ENCODE measurements around the gene ZNF91.
"Not testable (repeated sequence)": the region's sequence is repeated elsewhere in the genome, so short reads cannot be mapped to it uniquely, and the experiment has no call there.

The ZNF91 gene

GRCh38 chr19:23420824-23421223, 25.6 kb upstream of the ZNF91 start:
- POLR2A ChIA-PET = no interaction called here
- 65% methylated on average over 4 of the region's 5 CpGs for WGBS (ENCODE audit: insufficient coverage)
- Histone ChIP-seq H3K9me3 (ENCODE audit: control extremely low read depth in 1 of 5, control insufficient read depth in 4 of 5, insufficient read depth in 2 of 5, low read depth in 1 of 5, low read length in 4 of 5) (peaks cover 0 to under 1% (median 0%) of the 10 kb centered on the region in 5 experiments), H3K4me1 (ENCODE audit: control extremely low read depth in 1 of 4, control insufficient read depth in 4 of 4, insufficient read depth in 4 of 4, low read length in 3 of 4) (peaks cover 0 to 3% (median under 1%) of the 10 kb centered on the region in 4 experiments), H3K4me3 (ENCODE audit: control insufficient read depth in 1 of 7, extremely low read depth in 1 of 7, insufficient read depth in 4 of 7, low read depth in 2 of 7, low read length in 6 of 7) (no peak overlapping the region), H3K27ac (ENCODE audit: insufficient read depth in 1 of 2, low read depth in 1 of 2, low read length in 2 of 2, poor library complexity in 1 of 2, severe bottlenecking in 2 of 2) (no peak overlapping the region), H3K27me3 (replicated peaks in 2 of 5; ENCODE audit: control insufficient read depth in 4 of 5, insufficient read depth in 5 of 5, low read length in 4 of 5) (peaks cover 0 to 9% (median under 1%) of the 10 kb centered on the region in 5 experiments), H3K36me3 (ENCODE audit: control insufficient read depth in 4 of 4, insufficient read depth in 4 of 4, low read length in 3 of 4) (no peaks in the 10 kb centered on the region)
- no peak for DNase-seq
- CTCF ChIA-PET = no interaction called here

- WGBS (ENCODE audit: insufficient coverage) = 95% methylated on average over 10 of the region's 38 CpGs
- DNase-seq, POLR2A ChIA-PET: not testable (repeated sequence)
Observed at GRCh38 chr19:23419261-23419660, 24.0 kb upstream of the ZNF91 start.

GRCh38 chr19:23415561-23416191, 20.4 kb upstream of the ZNF91 start:
- Histone ChIP-seq H3K4me3 (ENCODE audit: control insufficient read depth in 1 of 7, extremely low read depth in 1 of 7, insufficient read depth in 4 of 7, low read depth in 2 of 7, low read length in 6 of 7) (peak overlapping the region; percentile 30 to 85 (median 69)), H3K9me3 (ENCODE audit: control extremely low read depth in 1 of 5, control insufficient read depth in 4 of 5, insufficient read depth in 2 of 5, low read depth in 1 of 5, low read length in 4 of 5) (no peaks in the 10 kb centered on the region), H3K36me3 (ENCODE audit: control insufficient read depth in 4 of 4, insufficient read depth in 4 of 4, low read length in 3 of 4) (no peaks in the 10 kb centered on the region), H3K4me1 (ENCODE audit: control extremely low read depth in 1 of 4, control insufficient read depth in 4 of 4, insufficient read depth in 4 of 4, low read length in 3 of 4) (peaks cover 0 to 13% (median 3%) of the 10 kb centered on the region in 4 experiments), H3K27ac (ENCODE audit: insufficient read depth in 1 of 2, low read depth in 1 of 2, low read length in 2 of 2, poor library complexity in 1 of 2, severe bottlenecking in 2 of 2) (no peak overlapping the region), H3K27me3 (replicated peaks in 2 of 5; ENCODE audit: control insufficient read depth in 4 of 5, insufficient read depth in 5 of 5, low read length in 4 of 5) (peaks cover 0 to 23% (median 10%) of the 10 kb centered on the region in 5 experiments)
- CTCF ChIA-PET = interaction anchor here (0.6 kb wide), 1 partner anchor 18 kb away, joined by 3 read pairs; no protein-coding TSS in a partner anchor
- POLR2A ChIA-PET = interaction anchor here (0.5 kb wide), 1 partner anchor 959 kb away, joined by 3 read pairs; no protein-coding TSS in a partner anchor
- under 1% methylated on average over 20 of the region's 33 CpGs for WGBS (ENCODE audit: insufficient coverage)
- peak; percentile 29 to 50 (median 38) for DNase-seq

More at GRCh38 chr19:23419261-23419660, 24.0 kb upstream of the ZNF91 start:
- peaks cover 0 to 13% (median 3%) of the 10 kb centered on the region in 4 experiments for H3K4me1 ChIP-seq (ENCODE audit: control extremely low read depth in 1 of 4, control insufficient read depth in 4 of 4, insufficient read depth in 4 of 4, low read length in 3 of 4)
- H3K36me3 ChIP-seq (ENCODE audit: control insufficient read depth in 4 of 4, insufficient read depth in 4 of 4, low read length in 3 of 4); H3K9me3 ChIP-seq (ENCODE audit: control extremely low read depth in 1 of 5, control insufficient read depth in 4 of 5, insufficient read depth in 2 of 5, low read depth in 1 of 5, low read length in 4 of 5); H3K27ac ChIP-seq (ENCODE audit: insufficient read depth in 1 of 2, low read depth in 1 of 2, low read length in 2 of 2, poor library complexity in 1 of 2, severe bottlenecking in 2 of 2); H3K4me3 ChIP-seq (ENCODE audit: control insufficient read depth in 1 of 7, extremely low read depth in 1 of 7, insufficient read depth in 4 of 7, low read depth in 2 of 7, low read length in 6 of 7); CTCF ChIA-PET: not testable (repeated sequence)
- peaks cover 0 to 23% (median 7%) of the 10 kb centered on the region in 5 experiments for H3K27me3 ChIP-seq (replicated peaks in 2 of 5; ENCODE audit: control insufficient read depth in 4 of 5, insufficient read depth in 5 of 5, low read length in 4 of 5)

GRCh38 chr19:23415034-23415433, 19.8 kb upstream of the ZNF91 start:
- CTCF ChIA-PET = no interaction called here
- H3K27me3 ChIP-seq (replicated peaks in 2 of 5; ENCODE audit: control insufficient read depth in 4 of 5, insufficient read depth in 5 of 5, low read length in 4 of 5) = peaks cover 0 to 23% (median 10%) of the 10 kb centered on the region in 5 experiments

GRCh38 chr19:23410155-23410554, 14.9 kb upstream of the ZNF91 start:
- CTCF ChIA-PET = no interaction called here
- POLR2A ChIA-PET = no interaction called here
- H3K4me1 ChIP-seq (ENCODE audit: control extremely low read depth in 1 of 4, control insufficient read depth in 4 of 4, insufficient read depth in 4 of 4, low read length in 3 of 4) = peaks cover 0 to 4% (median under 1%) of the 10 kb centered on the region in 4 experiments

More at GRCh38 chr19:23415034-23415433, 19.8 kb upstream of the ZNF91 start:
- Histone ChIP-seq H3K36me3 (ENCODE audit: control insufficient read depth in 4 of 4, insufficient read depth in 4 of 4, low read length in 3 of 4) (no peaks in the 10 kb centered on the region), H3K4me1 (ENCODE audit: control extremely low read depth in 1 of 4, control insufficient read depth in 4 of 4, insufficient read depth in 4 of 4, low read length in 3 of 4) (peaks cover 0 to 13% (median 3%) of the 10 kb centered on the region in 4 experiments), H3K4me3 (ENCODE audit: control insufficient read depth in 1 of 7, extremely low read depth in 1 of 7, insufficient read depth in 4 of 7, low read depth in 2 of 7, low read length in 6 of 7) (peak overlapping the region; percentile 30 to 85 (median 69)), H3K27ac (ENCODE audit: insufficient read depth in 1 of 2, low read depth in 1 of 2, low read length in 2 of 2, poor library complexity in 1 of 2, severe bottlenecking in 2 of 2) (no peak overlapping the region), H3K9me3 (ENCODE audit: control extremely low read depth in 1 of 5, control insufficient read depth in 4 of 5, insufficient read depth in 2 of 5, low read depth in 1 of 5, low read length in 4 of 5) (no peaks in the 10 kb centered on the region)
- peak in 2 of 3 donors; percentile 9 to 26 for DNase-seq
- POLR2A ChIA-PET = no interaction called here
- 26% methylated on average over 12 of the region's 13 CpGs for WGBS (ENCODE audit: insufficient coverage)

GRCh38 chr19:23409392-23410048, 14.2 kb upstream of the ZNF91 start:
- H3K27ac ChIP-seq (ENCODE audit: insufficient read depth in 1 of 2, low read depth in 1 of 2, low read length in 2 of 2, poor library complexity in 1 of 2, severe bottlenecking in 2 of 2) = no peak overlapping the region
- no peaks in the 10 kb centered on the region for H3K4me1 ChIP-seq (ENCODE audit: control extremely low read depth in 1 of 4, control insufficient read depth in 4 of 4, insufficient read depth in 4 of 4, low read length in 3 of 4)
- H3K4me3 ChIP-seq (ENCODE audit: control insufficient read depth in 1 of 7, extremely low read depth in 1 of 7, insufficient read depth in 4 of 7, low read depth in 2 of 7, low read length in 6 of 7) = no peak overlapping the region
- ChIA-PET CTCF (no interaction called here), POLR2A (no interaction called here)
- WGBS (ENCODE audit: insufficient coverage) = 88% methylated on average over 14 of the region's 21 CpGs
- H3K36me3 ChIP-seq (ENCODE audit: control insufficient read depth in 4 of 4, insufficient read depth in 4 of 4, low read length in 3 of 4) = no peaks in the 10 kb centered on the region
- peaks cover 0 to 6% (median 0%) of the 10 kb centered on the region in 5 experiments for H3K9me3 ChIP-seq (ENCODE audit: control extremely low read depth in 1 of 5, control insufficient read depth in 4 of 5, insufficient read depth in 2 of 5, low read depth in 1 of 5, low read length in 4 of 5)
- peaks cover 0 to 5% (median 1%) of the 10 kb centered on the region in 5 experiments for H3K27me3 ChIP-seq (replicated peaks in 2 of 5; ENCODE audit: control insufficient read depth in 4 of 5, insufficient read depth in 5 of 5, low read length in 4 of 5)
- no peak for DNase-seq

More at GRCh38 chr19:23410155-23410554, 14.9 kb upstream of the ZNF91 start:
- no peak overlapping the region for H3K4me3 ChIP-seq (ENCODE audit: control insufficient read depth in 1 of 7, extremely low read depth in 1 of 7, insufficient read depth in 4 of 7, low read depth in 2 of 7, low read length in 6 of 7)
- no peaks in the 10 kb centered on the region for H3K36me3 ChIP-seq (ENCODE audit: control insufficient read depth in 4 of 4, insufficient read depth in 4 of 4, low read length in 3 of 4)
- peaks cover 0 to 6% (median 0%) of the 10 kb centered on the region in 5 experiments for H3K9me3 ChIP-seq (ENCODE audit: control extremely low read depth in 1 of 5, control insufficient read depth in 4 of 5, insufficient read depth in 2 of 5, low read depth in 1 of 5, low read length in 4 of 5)
- H3K27ac ChIP-seq (ENCODE audit: insufficient read depth in 1 of 2, low read depth in 1 of 2, low read length in 2 of 2, poor library complexity in 1 of 2, severe bottlenecking in 2 of 2) = no peak overlapping the region
- no peak for DNase-seq
- no CpG with 5 or more reads among the region's 1 CpG for WGBS (ENCODE audit: insufficient coverage)
- H3K27me3 ChIP-seq (replicated peaks in 2 of 5; ENCODE audit: control insufficient read depth in 4 of 5, insufficient read depth in 5 of 5, low read length in 4 of 5) = peaks cover 0 to 8% (median 7%) of the 10 kb centered on the region in 5 experiments

GRCh38 chr19:23407616-23408133, 12.4 kb upstream of the ZNF91 start:
- no peaks in the 10 kb centered on the region for H3K27me3 ChIP-seq (replicated peaks in 2 of 5; ENCODE audit: control insufficient read depth in 4 of 5, insufficient read depth in 5 of 5, low read length in 4 of 5)
- ChIA-PET CTCF (no interaction called here), POLR2A (no interaction called here)
- no peaks in the 10 kb centered on the region for H3K4me1 ChIP-seq (ENCODE audit: control extremely low read depth in 1 of 4, control insufficient read depth in 4 of 4, insufficient read depth in 4 of 4, low read length in 3 of 4)
- H3K36me3 ChIP-seq (ENCODE audit: control insufficient read depth in 4 of 4, insufficient read depth in 4 of 4, low read length in 3 of 4) = no peaks in the 10 kb centered on the region
- 100% methylated on average over 2 of the region's 2 CpGs for WGBS (ENCODE audit: insufficient coverage)
- no peak overlapping the region for H3K27ac ChIP-seq (ENCODE audit: insufficient read depth in 1 of 2, low read depth in 1 of 2, low read length in 2 of 2, poor library complexity in 1 of 2, severe bottlenecking in 2 of 2)
- no peak overlapping the region for H3K4me3 ChIP-seq (ENCODE audit: control insufficient read depth in 1 of 7, extremely low read depth in 1 of 7, insufficient read depth in 4 of 7, low read depth in 2 of 7, low read length in 6 of 7)
- DNase-seq = no peak
- peaks cover 0 to 6% (median 0%) of the 10 kb centered on the region in 5 experiments for H3K9me3 ChIP-seq (ENCODE audit: control extremely low read depth in 1 of 5, control insufficient read depth in 4 of 5, insufficient read depth in 2 of 5, low read depth in 1 of 5, low read length in 4 of 5)

Measured in common myeloid progenitor, CD34-positive (primary cell).